GM23248 (cell line): Measurements from ENCODE around the gene CACNA1B.

Source experiments
- EZH2 ChIP-seq: fragments of 200-600 bp; sonication (generic); IDR thresholded peaks from 2 replicates; pipeline ENCODE4 v1.6.1; 2018; ENCODE audit warnings: antibody characterized with exemption, mild to moderate bottlenecking; ENCODE audit not compliant: insufficient read depth, poor library complexity, severe bottlenecking
- EZH2phosphoT487 ChIP-seq: fragments of 200-600 bp; sonication (generic); IDR thresholded peaks from 2 replicates; pipeline ENCODE4 v1.6.1; 2018; ENCODE audit warnings: antibody characterized with exemption, moderate library complexity, mild to moderate bottlenecking, low read depth; ENCODE audit not compliant: insufficient read depth

DNA sequence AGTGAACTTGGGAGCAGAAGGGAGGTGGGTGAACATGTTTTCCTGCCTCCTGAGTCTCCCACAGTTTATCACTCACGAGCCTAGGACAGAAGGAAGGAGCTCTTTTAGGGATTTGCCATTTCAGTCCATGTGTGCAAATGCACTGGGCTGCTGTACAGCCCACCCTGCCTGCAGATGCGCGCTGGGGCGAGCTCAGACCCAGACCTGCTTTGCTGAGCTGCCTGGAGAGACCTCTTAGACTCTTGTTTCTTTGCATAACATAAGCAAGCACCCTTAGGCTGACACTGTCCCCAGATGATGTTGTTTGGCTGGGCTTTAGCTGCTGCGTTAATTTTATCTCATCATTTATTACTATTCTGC is 199.0 kb downstream of the CACNA1B start:
- TF ChIP-seq EZH2 (no peak), EZH2phosphoT487 (no peak)
